Activated CD8-positive, alpha-beta memory T cell treated with anti-CD3 and anti-CD28 coated beads for 4 hours (primary cell): ENCODE measurements around the gene CACNG8.

Source experiments
- DNase-seq, 2 donors: peaks; one replicate each; pipeline ENCODE4 v3.0.0-alpha.2; 2020; ENCODE audit warnings: low read depth in 2 of 2

Gene CACNG8

GRCh38 chr19:53992815-53993214, 30.1 kb downstream of the CACNG8 start:
- no peak for DNase-seq

- DNase-seq = no peak
Measured at GRCh38 chr19:53993448-53993847, 30.7 kb downstream of the CACNG8 start.

- no peak for DNase-seq
Measured at GRCh38 chr19:53994811-53995210, 32.1 kb downstream of the CACNG8 start.

DNA sequence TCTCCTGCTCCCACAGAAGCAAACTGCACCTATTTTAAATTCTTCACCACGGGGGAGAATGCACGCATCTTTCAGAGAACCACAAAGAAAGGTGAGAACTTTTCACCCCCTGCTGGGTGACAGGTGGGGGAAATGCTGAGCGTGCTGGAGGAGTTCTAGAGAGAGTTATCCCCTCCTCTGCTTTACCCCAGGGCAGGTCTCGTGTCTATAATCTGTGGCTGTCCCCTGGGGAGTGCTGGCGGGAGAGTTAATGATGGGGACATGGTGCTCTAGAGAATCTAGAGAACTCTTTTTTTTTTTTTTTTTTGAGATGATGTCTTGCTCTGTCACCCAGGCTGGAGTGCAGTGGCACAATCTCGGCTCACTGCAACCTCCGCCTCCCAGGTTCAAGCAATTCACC, 35.5 kb downstream of the CACNG8 start:
- DNase-seq = no peak

DNA sequence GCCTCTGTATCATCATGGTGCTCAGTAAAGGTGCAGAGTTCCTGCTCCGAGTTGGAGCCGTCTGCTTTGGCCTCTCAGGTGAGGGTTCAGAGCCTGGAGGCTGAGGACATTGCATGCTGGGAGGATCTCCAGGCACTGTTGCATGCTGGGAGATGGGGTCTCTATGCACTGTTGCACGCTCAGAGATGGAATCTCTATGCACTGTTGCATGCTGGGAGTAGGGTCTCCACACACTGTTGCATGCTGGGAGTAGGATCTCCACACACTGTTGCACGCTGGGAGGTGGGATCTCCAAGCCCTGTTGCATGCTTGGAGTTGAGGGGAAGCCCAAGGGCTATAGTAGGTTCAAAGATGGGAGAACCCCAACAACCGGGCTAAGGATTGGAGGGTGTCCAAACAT, 37.0 kb downstream of the CACNG8 start:
- no peak for DNase-seq

DNA sequence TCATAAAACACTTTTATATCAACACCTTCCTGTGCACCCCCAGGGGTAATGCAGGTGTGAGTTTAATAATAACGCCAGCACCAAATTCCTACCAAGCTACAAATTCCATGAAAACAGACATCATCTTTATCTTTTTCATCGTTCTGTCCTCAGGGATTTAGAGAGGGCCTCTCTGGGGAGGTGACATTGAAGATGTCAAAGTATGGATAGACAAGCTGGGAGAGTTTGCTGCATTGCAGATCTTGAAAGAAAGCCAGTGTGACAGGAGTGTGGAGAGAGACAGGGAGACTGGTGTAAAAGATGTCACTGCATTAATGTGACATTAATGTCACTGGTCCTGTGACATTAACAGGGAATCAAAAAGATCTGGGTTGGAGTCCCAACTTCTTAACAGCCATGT, 38.8 kb downstream of the CACNG8 start:
- no peak for DNase-seq

DNA sequence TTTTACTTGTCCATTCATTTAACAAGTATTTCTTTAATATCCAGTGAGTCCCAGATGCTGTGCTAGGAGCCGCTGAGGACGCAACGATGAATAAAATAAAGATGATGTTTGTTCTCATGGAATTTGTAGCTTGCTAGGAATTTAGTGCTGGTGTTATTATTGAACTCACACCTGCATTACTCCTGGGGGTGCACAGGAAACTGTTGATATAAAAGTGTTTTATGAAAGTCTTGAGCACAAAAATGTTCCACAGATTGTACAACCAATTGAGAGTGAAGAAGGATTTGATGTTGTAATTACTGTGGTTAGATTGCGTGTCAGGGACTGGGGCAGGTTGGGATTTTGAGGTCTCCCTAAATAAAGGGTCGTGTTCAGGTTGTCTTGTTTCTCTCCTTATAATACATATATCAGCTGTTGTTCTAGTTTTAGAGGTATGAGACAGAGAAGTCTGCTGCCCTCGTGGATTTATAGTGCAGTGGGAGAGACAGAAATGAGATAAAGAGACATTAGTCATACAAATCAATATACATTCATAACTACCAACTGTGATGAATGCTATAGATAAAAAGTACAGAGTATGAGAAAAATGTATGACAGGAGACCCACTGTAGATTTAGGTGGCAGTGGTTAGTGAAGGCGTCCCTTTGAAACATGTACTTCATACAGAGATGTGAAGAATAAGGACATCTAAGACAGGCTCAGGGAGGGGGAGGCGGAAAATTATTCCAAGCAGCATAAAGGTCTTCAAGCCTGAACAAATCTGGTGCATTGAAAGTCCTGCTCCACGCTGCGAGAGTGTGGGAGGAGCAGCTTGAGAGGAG, 40.0 kb downstream of the CACNG8 start:
- no peak for DNase-seq

DNA sequence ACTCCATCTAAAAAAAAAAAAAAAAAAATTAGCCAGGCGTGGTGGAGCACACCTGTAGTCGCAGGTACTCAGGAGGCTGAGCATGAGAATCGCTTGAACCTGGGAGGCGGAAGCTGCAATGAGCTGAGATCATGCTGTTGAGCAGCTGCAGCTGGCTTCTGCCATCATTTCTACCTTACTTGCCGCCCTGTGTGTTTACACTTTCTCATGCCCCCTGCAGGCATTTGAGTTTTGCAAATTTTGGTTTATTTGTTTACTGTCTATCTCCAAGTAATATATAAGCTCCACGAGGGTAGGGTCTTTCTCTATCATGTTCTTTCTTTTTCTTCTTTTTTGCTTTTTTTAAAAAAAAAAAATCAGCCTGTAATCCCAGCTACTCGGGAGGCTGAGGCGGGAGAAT, 46.7 kb downstream of the CACNG8 start:
- no peak for DNase-seq

DNA sequence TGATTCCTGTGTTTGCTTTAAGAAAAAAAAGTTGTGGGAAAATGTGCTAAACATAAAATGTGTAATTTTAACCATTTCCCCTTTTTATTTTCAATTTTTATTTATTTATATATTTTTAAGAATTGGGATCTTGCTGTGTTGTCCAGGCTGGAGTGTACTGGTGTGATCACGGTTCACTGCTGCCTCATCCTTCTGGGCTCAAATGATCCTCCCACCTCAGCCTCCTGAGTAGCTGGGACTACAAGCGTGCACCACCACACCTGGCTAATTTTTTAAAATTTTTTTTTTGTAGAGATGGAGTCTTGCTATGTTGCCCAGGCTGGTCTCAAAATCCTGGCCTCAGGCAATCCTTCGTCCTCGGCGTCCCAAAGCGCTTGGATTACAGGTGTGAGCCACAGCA, 47.7 kb downstream of the CACNG8 start:
- no peak for DNase-seq

DNA sequence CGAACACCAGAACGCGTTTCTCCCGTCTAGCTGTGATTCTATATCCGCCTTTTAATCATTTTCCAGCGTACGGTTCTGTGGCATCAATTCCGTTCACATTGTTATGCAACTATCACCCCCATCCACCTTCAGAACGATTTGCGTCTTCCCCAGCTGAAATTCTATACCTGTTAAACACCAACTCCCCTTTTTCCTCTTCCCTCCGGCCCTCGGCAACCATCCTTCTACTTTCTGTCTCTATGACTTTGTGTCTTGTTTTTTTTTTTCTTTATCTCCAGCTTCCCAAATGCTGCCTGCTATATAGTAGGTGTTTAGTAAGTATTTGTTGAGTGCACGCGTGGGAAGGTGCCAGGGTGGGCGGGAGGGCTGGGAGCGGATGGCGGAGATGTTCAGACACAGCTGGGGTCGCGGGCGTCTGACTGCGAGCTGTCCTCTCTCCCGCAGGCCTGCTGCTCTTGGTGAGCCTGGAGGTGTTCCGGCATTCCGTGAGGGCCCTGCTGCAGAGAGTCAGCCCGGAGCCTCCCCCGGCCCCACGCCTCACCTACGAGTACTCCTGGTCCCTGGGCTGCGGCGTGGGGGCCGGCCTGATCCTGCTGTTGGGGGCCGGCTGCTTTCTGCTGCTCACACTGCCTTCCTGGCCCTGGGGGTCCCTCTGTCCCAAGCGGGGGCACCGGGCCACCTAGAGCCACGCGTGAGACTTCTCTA, 48.9 kb downstream of the CACNG8 start:
- no peak for DNase-seq

DNA sequence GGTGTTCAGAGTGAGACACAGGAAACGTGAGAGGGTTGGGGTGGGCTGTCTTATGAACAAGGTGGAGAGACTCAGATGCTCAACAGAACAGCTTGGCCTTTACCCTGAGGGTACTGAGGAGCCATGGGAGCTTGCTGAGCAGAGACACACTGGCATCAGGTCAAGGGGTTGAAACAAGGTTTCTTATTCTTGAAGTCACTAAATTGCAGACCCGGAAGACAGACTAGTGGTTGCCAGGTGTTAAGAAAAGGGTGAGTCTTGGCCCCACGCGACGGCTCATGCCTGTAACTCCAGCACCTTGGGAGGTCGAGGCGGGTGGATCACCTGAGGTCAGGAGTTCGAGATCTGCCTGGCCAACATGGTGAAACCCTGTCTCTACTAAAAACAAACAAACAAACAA, 51.1 kb downstream of the CACNG8 start:
- DNase-seq = no peak

DNA sequence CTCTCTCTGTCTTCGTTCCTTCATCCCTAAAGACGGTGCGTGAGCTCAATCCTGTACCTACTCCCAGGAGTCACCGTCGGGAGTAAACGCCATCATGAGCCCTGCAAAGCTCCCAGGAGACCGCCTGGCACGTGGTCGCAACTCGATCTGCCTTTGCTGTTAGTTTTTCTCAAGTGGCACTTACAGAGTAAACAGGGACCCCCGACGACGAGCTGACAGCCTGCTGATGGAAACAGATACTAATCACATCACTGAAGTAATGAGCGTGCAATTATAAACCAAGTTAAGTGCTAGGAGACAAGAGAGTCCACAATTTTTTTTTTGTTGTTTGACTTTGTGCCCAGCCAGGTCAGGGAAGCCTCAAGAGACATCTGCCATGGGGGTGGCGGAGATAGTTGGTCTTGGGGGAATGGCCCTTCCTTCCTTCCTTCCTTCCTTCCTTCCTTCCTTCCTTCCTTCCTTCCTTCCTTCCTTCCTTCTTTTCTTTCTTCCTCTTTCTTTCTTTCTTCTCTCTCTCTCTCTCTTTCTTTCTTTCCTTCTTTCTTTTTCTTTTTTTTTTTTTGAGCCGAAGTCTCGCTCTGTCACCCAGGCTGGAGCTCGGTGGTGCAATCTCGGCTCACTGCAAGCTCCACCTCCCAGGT, 52.3 kb downstream of the CACNG8 start:
- no peak for DNase-seq

GRCh38 chr19:54017261-54017660, 54.5 kb downstream of the CACNG8 start:
- no peak for DNase-seq

DNA sequence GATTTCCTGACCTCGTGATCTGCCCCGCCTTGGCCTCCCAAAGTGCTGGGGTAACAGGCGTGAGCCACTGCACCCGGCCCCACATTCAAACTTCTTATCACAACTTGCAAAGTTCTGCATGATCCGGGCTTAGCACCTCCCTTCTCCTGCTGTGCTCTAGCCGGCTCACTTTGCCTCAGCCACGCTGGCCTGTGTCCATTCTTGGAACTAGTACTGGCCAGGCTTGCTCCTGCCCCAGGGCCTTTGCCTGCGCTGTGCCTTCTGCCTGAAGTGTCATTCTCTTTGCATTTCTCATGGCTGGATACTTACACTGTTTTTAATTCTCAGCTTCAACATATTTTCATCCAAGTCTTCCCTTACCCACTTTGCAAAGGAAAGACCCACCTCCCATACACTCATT, 58.6 kb downstream of the CACNG8 start:
- no peak for DNase-seq

- DNase-seq = no peak
Measured at GRCh38 chr19:54021932-54022331, 59.2 kb downstream of the CACNG8 start.

- no peak for DNase-seq
Measured at GRCh38 chr19:54023191-54023590, 60.5 kb downstream of the CACNG8 start.

DNA sequence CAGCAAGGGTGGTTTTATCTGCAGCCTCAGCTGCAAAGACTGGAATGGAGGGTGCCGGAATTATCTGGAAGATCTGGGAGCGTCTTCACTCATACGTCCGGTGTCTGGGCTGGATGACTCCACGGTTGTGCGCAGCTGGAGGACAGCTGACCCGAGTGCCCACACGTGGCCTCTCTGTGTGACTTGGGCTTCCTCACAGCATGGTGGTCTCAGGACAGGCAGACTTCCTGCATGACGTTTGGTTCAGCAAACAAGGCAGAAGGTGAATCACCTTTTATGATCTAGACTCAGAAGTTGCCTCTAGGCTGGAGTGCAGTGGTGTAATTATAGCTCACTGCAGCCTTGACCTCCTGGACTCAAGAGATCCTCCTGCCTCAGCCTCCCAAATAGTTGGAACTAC, 61.9 kb downstream of the CACNG8 start:
- DNase-seq = no peak

DNA sequence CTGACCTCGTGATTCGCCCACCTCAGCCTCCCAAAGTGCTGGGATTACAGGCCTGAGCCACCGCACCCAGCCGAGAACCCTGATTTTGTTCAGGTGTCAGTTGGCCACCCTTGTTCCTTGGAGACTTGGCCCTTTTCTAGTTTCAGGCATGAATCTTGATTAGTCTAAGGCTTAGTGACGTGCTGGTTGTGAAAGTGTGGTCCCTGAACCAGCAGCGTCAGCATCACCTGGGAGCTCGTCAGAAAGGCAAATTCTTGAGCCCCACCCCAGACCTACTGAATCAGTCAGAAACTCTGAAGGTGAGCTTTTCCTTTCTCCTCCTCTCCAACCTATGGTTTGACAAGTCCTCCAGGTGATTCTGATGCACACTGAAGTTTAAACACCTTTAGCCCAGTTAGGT, 63.9 kb downstream of the CACNG8 start:
- no peak for DNase-seq

DNA sequence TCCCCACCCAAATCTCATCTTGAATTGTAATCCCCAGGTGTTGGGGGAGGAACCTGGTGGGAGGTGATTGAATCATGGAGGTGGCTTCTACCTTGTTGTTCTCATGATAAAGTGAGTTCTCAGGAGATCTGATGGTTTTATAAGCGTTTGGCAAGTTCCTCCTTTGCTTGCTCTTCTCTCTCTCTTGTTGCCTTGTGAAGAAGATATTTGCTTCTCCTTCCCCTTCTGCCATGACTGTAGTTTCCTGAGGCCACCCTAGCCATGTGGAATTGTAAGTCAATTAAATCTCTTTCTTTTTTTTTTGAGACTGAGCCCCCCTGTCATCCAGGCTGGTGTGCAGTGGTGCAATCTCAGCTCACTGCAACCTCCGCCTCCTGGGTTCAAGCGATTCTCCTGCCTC, 66.6 kb downstream of the CACNG8 start:
- no peak for DNase-seq

GRCh38 chr19:54029930-54030490, 67.3 kb downstream of the CACNG8 start:
- peak in 1 of 2 donors; percentile 11 for DNase-seq

- no peak for DNase-seq
Measured at GRCh38 chr19:54030895-54031586, 68.3 kb downstream of the CACNG8 start.
